Hepatocyte (in vitro differentiated cells): ENCODE measurements around the gene GRM4. TPM values are rescaled to one million over a fixed set of nuclear protein-coding genes. Genes with fewer than 3 reads are reported as not detected.

Experiments
- DNase-seq: peaks from one replicate; pipeline ENCODE4 v3.0.0-alpha.2; 2016; ENCODE audit warnings: low spot score
- H2AFZ ChIP-seq: fragments of 200-600 bp; sonication (generic); 2 replicates; pipeline ENCODE4 v1.6.0; 2016; ENCODE audit warnings: antibody characterized with exemption, mild to moderate bottlenecking
- H3K27ac ChIP-seq: fragments of 200-600 bp; sonication (generic); 2 replicates; pipeline ENCODE4 v1.5.1; 2016; ENCODE audit warnings: mild to moderate bottlenecking
- H3K27me3 ChIP-seq: fragments of 200-600 bp; sonication (generic); 2 replicates; pipeline ENCODE4 v1.6.1; 2016
- H3K36me3 ChIP-seq: fragments of 200-600 bp; sonication (generic); replicated peaks from 2 replicates; pipeline ENCODE4 v1.5.1; 2016; ENCODE audit warnings: low read depth; ENCODE audit not compliant: insufficient read depth
- H3K4me1 ChIP-seq: fragments of 200-600 bp; sonication (generic); 2 replicates; pipeline ENCODE4 v1.5.1; 2016; ENCODE audit warnings: mild to moderate bottlenecking, moderate library complexity; ENCODE audit not compliant: insufficient read depth
- H3K4me2 ChIP-seq: fragments of 200-600 bp; sonication (generic); 2 replicates; pipeline ENCODE4 v1.6.0; 2016
- H3K4me3 ChIP-seq: fragments of 200-600 bp; sonication (generic); 2 replicates; pipeline ENCODE4 v1.5.1; 2016; ENCODE audit warnings: mild to moderate bottlenecking
- H3K79me2 ChIP-seq: fragments of 200-600 bp; sonication (generic); 2 replicates; pipeline ENCODE4 v1.6.0; 2017; ENCODE audit warnings: mild to moderate bottlenecking
- H3K9me2 ChIP-seq: fragments of 200-600 bp; sonication (generic); replicated peaks from 2 replicates; pipeline ENCODE4 v1.6.0; 2017; ENCODE audit warnings: mild to moderate bottlenecking; ENCODE audit not compliant: insufficient read depth
- H3K9me3 ChIP-seq: fragments of 200-600 bp; sonication (generic); 2 replicates; pipeline ENCODE4 v1.5.1; 2016; ENCODE audit warnings: low read depth, mild to moderate bottlenecking
- H4K20me1 ChIP-seq: fragments of 200-600 bp; sonication (generic); 2 replicates; pipeline ENCODE4 v1.6.0; 2016; ENCODE audit warnings: mild to moderate bottlenecking; ENCODE audit not compliant: insufficient read depth, poor library complexity, severe bottlenecking
- CTCF ChIP-seq: fragments of 200-600 bp; sonication (generic); IDR thresholded peaks from 2 replicates; pipeline ENCODE4 v1.5.1; 2016; ENCODE audit warnings: antibody characterized with exemption, mild to moderate bottlenecking; ENCODE audit not compliant: poor library complexity
- EZH2 ChIP-seq: fragments of 200-600 bp; sonication (generic); IDR thresholded peaks from 2 replicates; pipeline ENCODE4 v1.6.1; 2016; ENCODE audit warnings: antibody characterized with exemption, mild to moderate bottlenecking, borderline replicate concordance
- EZH2phosphoT487 ChIP-seq: fragments of 200-600 bp; sonication (generic); IDR thresholded peaks from one replicate; pipeline ENCODE4 v1.6.1; 2018; ENCODE audit warnings: antibody characterized with exemption, mild to moderate bottlenecking, low read depth, moderate library complexity; ENCODE audit not compliant: unreplicated experiment, severe bottlenecking
- WGBS: methylation state at CpG from one replicate; pipeline ENCODE4 v1.1.6; 2016; ENCODE audit warnings: low lambda C conversion rate; ENCODE audit errors: missing lambda C conversion rate; 5-methylcytosine and 5-hydroxymethylcytosine counted together
- microRNA counts: library from miRNA; unstranded; fragments of <30 nt; microRNA quantifications from one replicate; lab custom pipeline; 2017
- microRNA-seq: library from miRNA; unstranded; fragments of <30 nt; microRNA quantifications from one replicate; pipeline ENCODE4, GENCODE V29; 2017
- polyA plus RNA-seq: library from polyadenylated mRNA; unstranded; fragments of >200 nt; fragmentation: Nextera tagmentation; extraction: Ambion mirVana; gene quantifications from 2 replicates; pipeline ENCODE4 v1.2.1, GENCODE V29; 2016
- small RNA-seq: library from RNA; depleted of rRNA; stranded (forward); fragments of <200 nt; gene quantifications from one replicate; pipeline ENCODE3, GENCODE V24; 2014
- total RNA-seq: library from RNA; depleted of rRNA; stranded (reverse); fragments of >200 nt; gene quantifications from 2 replicates; pipeline ENCODE4 v1.2.3, GENCODE V29; 2014

GRM4 gene
- total and polyA plus RNA-seq, 2 experiments from 2014 or later = 0.03 TPM; not detected in 1

- Histone ChIP-seq H3K27me3 (peaks cover 46% of the 10 kb centered on the region), H3K9me2 (no peaks in the 10 kb centered on the region), H3K79me2 (no peaks in the 10 kb centered on the region), H3K4me3 (no peak overlapping the region), H3K36me3 (no peaks in the 10 kb centered on the region), H3K4me2 (no peak overlapping the region), H3K27ac (no peak overlapping the region), H2AFZ (no peak overlapping the region), H4K20me1 (no peaks in the 10 kb centered on the region), H3K4me1 (peaks cover 6% of the 10 kb centered on the region), H3K9me3 (no peaks in the 10 kb centered on the region)
- no peak for TF ChIP-seq EZH2
- TF ChIP-seq EZH2phosphoT487 = no peak
- TF ChIP-seq CTCF = no peak
- DNase-seq = no peak
- 73% methylated on average over 4 of the region's 4 CpGs for WGBS
These were observed 171.9 kb downstream of the GRM4 start for GRCh38 chr6:33974030-33974429.

- H3K27me3 ChIP-seq = peaks cover 32% of the 10 kb centered on the region
- WGBS = 88% methylated on average over 4 of the region's 4 CpGs
- H3K27ac ChIP-seq = no peak overlapping the region
- DNase-seq = no peak
- H3K79me2 ChIP-seq = no peaks in the 10 kb centered on the region
- no peak overlapping the region for H2AFZ ChIP-seq
- no peaks in the 10 kb centered on the region for H3K9me3 ChIP-seq
- H3K4me3 ChIP-seq = no peak overlapping the region
- TF ChIP-seq EZH2 (no peak), EZH2phosphoT487 (no peak), CTCF (no peak)
- H3K36me3 ChIP-seq = no peaks in the 10 kb centered on the region
- H3K4me2 ChIP-seq = no peak overlapping the region
- no peaks in the 10 kb centered on the region for H4K20me1 ChIP-seq
- peaks cover 6% of the 10 kb centered on the region for H3K4me1 ChIP-seq
- H3K9me2 ChIP-seq = no peaks in the 10 kb centered on the region
These were observed 174.3 kb downstream of the GRM4 start for GRCh38 chr6:33971580-33971979.

MicroRNA genes within 50 kb of the gene (microRNA counts, 767-probe panel; counts per million panel counts)
- microRNA hsa-miR-1275 (lab: Ali Mortazavi, UCI) = not detected

Small RNAs within 50 kb of the gene (microRNA-seq; reads per million reads assigned to microRNA genes)
- gene MIR1275 = 6.7 reads per million, percentile 16 among the genes with 10 or more reads in this experiment

Small RNAs within 50 kb of the gene (small RNA-seq; reads per million reads assigned to genes)
- 0.09 reads per million for gene MIR1275

Other genes with a start within 250 kb of the GRM4 start
- 43.4 and 57.9 TPM in 2 replicates for gene HMGA1, start 90.8 kb upstream of the GRM4 start, total RNA-seq
- gene HMGA1, start 90.8 kb upstream of the GRM4 start, polyA plus RNA-seq = 69.0 and 94.8 TPM in 2 replicates
- 9.2 and 11.4 TPM in 2 replicates for gene SMIM29, start 102.9 kb upstream of the GRM4 start, total RNA-seq
- 27.6 and 33.8 TPM in 2 replicates for gene SMIM29, start 102.9 kb upstream of the GRM4 start, polyA plus RNA-seq
- 17.9 and 20.4 TPM in 2 replicates for gene NUDT3, start 246.6 kb upstream of the GRM4 start, total RNA-seq
- gene NUDT3, start 246.6 kb upstream of the GRM4 start, polyA plus RNA-seq = 6.2 and 6.4 TPM in 2 replicates